GM23248 (cell line): ENCODE measurements around the gene GRID2.

Experiments
- EZH2 ChIP-seq: fragments of 200-600 bp; sonication (generic); IDR thresholded peaks from 2 replicates; pipeline ENCODE4 v1.6.1; 2018; ENCODE audit warnings: antibody characterized with exemption, mild to moderate bottlenecking; ENCODE audit not compliant: insufficient read depth, poor library complexity, severe bottlenecking
- EZH2phosphoT487 ChIP-seq: fragments of 200-600 bp; sonication (generic); IDR thresholded peaks from 2 replicates; pipeline ENCODE4 v1.6.1; 2018; ENCODE audit warnings: antibody characterized with exemption, moderate library complexity, mild to moderate bottlenecking, low read depth; ENCODE audit not compliant: insufficient read depth

DNA sequence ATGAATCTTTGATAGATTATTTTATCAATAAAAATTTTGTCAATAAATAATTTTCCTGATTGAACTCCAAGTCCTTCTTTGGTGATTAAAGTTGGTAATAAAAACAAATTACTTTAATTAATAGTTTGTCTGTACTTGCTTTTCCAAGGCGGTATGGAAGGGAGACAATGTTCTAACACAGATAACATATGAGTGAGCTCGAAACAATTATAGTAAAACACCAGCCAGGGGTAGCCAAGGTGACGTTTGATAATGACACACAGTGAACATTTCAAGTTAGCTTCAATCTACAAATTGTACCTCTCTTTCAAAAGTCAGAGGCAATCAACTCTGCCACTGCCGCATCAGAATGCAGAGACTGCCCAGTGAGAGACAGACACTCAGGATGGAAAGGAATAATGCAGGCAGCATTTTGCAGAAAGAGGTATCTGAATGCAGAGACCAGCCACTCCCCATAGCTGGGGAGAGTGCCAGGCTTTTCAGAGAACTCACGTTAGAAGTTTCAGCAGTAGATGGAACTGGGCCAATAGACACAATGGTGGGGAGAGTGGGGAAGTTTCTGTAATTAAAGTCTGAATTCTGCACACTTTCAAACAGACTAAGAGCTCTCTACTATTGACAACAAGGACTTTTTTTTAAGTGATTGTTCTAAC lies 1506.7 kb downstream of the GRID2 start:
- TF ChIP-seq EZH2: no peak
- no peak for TF ChIP-seq EZH2phosphoT487
